HUES6 (cell line): ENCODE measurements around the gene TGFBRAP1.

Source experiments
- H3K27ac ChIP-seq: 2 replicates; pipeline ENCODE4 v1.7.0; 2013; ENCODE audit warnings: low read depth, mild to moderate bottlenecking, low read length, inconsistent platforms
- H3K27me3 ChIP-seq: 2 replicates; pipeline ENCODE4 v1.6.1; 2013; ENCODE audit warnings: low read length; ENCODE audit not compliant: control insufficient read depth, insufficient read depth
- H3K36me3 ChIP-seq: 2 replicates; pipeline ENCODE4 v1.6.1; 2013; ENCODE audit warnings: low read length; ENCODE audit not compliant: control insufficient read depth, insufficient read depth
- H3K4me1 ChIP-seq: 2 replicates; pipeline ENCODE4 v1.6.1; 2013; ENCODE audit warnings: low read length; ENCODE audit not compliant: control insufficient read depth, insufficient read depth
- H3K4me3 ChIP-seq: 2 replicates; pipeline ENCODE4 v1.5.1; 2013; ENCODE audit warnings: low read depth, low read length
- H3K9ac ChIP-seq: one replicate; pipeline ENCODE4 v1.6.1; 2013; ENCODE audit warnings: mild to moderate bottlenecking, low read length
- H3K9me3 ChIP-seq: 2 replicates; pipeline ENCODE4 v1.6.1; 2013; ENCODE audit warnings: low read depth, low read length; ENCODE audit not compliant: control insufficient read depth, insufficient read depth

The TGFBRAP1 gene

GRCh38 chr2:105339414-105339813, 9.9 kb upstream of the TGFBRAP1 start:
- Histone ChIP-seq H3K36me3 (peaks cover 48% of the 10 kb centered on the region), H3K9me3 (no peaks in the 10 kb centered on the region), H3K4me1 (no peaks in the 10 kb centered on the region), H3K4me3 (no peak overlapping the region), H3K27ac (no peak overlapping the region), H3K27me3 (no peaks in the 10 kb centered on the region), H3K9ac (no peak overlapping the region)

- Histone ChIP-seq H3K36me3 (peaks cover 43% of the 10 kb centered on the region), H3K9me3 (no peaks in the 10 kb centered on the region), H3K27me3 (no peaks in the 10 kb centered on the region), H3K4me3 (peak overlapping the region; percentile 87), H3K4me1 (no peaks in the 10 kb centered on the region), H3K9ac (peak overlapping the region; percentile 97), H3K27ac (no peak overlapping the region)
Measured at GRCh38 chr2:105338020-105338385, 8.5 kb upstream of the TGFBRAP1 start.

- no peaks in the 10 kb centered on the region for H3K27me3 ChIP-seq
- H3K9ac ChIP-seq: peak within 1 kb of the TSS; percentile 97
- H3K27ac ChIP-seq: peak within 1 kb of the TSS; percentile 99
- H3K36me3 ChIP-seq: peaks cover 37% of the 10 kb centered on the region
- H3K9me3 ChIP-seq: no peaks in the 10 kb centered on the region
- H3K4me1 ChIP-seq: no peaks in the 10 kb centered on the region
- H3K4me3 ChIP-seq: peak within 1 kb of the TSS; percentile 87
Measured at GRCh38 chr2:105337122-105338019, 7.8 kb upstream of the TGFBRAP1 start, which contains the start of gene C2orf49. Gene C2orf49 (plus strand): TSS chr2:105337540. CDS start chr2:105337588, 48 bp downstream.

- H3K36me3 ChIP-seq: peaks cover 31% of the 10 kb centered on the region
- no peaks in the 10 kb centered on the region for H3K4me1 ChIP-seq
- no peaks in the 10 kb centered on the region for H3K9me3 ChIP-seq
- peak overlapping the region; percentile 87 for H3K4me3 ChIP-seq
- peak overlapping the region; percentile 99 for H3K27ac ChIP-seq
- H3K9ac ChIP-seq: peak overlapping the region; percentile 97
- no peaks in the 10 kb centered on the region for H3K27me3 ChIP-seq
Measured at GRCh38 chr2:105336786-105337121, 7.2 kb upstream of the TGFBRAP1 start.

GRCh38 chr2:105335469-105335868, 5.9 kb upstream of the TGFBRAP1 start:
- Histone ChIP-seq H3K4me3 (no peak overlapping the region), H3K9ac (no peak overlapping the region), H3K4me1 (peaks cover under 1% of the 10 kb centered on the region), H3K9me3 (no peaks in the 10 kb centered on the region), H3K27ac (no peak overlapping the region), H3K27me3 (peaks cover 3% of the 10 kb centered on the region; the same call in 1 of the 2 replicates), H3K36me3 (peaks cover 18% of the 10 kb centered on the region)

- Histone ChIP-seq H3K4me3 (no peak overlapping the region), H3K9me3 (no peaks in the 10 kb centered on the region), H3K27me3 (peaks cover 3% of the 10 kb centered on the region; the same call in 1 of the 2 replicates), H3K27ac (no peak overlapping the region), H3K9ac (no peak overlapping the region), H3K4me1 (peaks cover 6% of the 10 kb centered on the region), H3K36me3 (0 out of 2 replicates have a peak, but pooled peaks cover 9% of the 10 kb centered on the region)
Measured at GRCh38 chr2:105334211-105334610, 4.7 kb upstream of the TGFBRAP1 start.

- no peak overlapping the region for H3K9ac ChIP-seq
- no peaks in the 10 kb centered on the region for H3K9me3 ChIP-seq
- H3K36me3 ChIP-seq: 0 out of 2 replicates have a peak, but pooled peaks cover 9% of the 10 kb centered on the region
- H3K4me1 ChIP-seq: peaks cover 7% of the 10 kb centered on the region
- H3K4me3 ChIP-seq: no peak overlapping the region
- H3K27me3 ChIP-seq: peaks cover 3% of the 10 kb centered on the region; the same call in 1 of the 2 replicates
- no peak overlapping the region for H3K27ac ChIP-seq
Measured at GRCh38 chr2:105330681-105331375, 1.3 kb upstream of the TGFBRAP1 start.

GRCh38 chr2:105329197-105329554, 359 bp downstream of the TGFBRAP1 start:
- Histone ChIP-seq H3K4me3 (peak overlapping the region; percentile 82), H3K4me1 (peaks cover 21% of the 10 kb centered on the region), H3K9ac (peak overlapping the region; percentile 64), H3K27me3 (peaks cover 3% of the 10 kb centered on the region; the same call in 1 of the 2 replicates), H3K36me3 (peaks cover 7% of the 10 kb centered on the region; the same call in 1 of the 2 replicates), H3K27ac (no peak overlapping the region), H3K9me3 (no peaks in the 10 kb centered on the region)

GRCh38 chr2:105328281-105329196, 996 bp downstream of the TGFBRAP1 start:
- H3K9me3 ChIP-seq: no peaks in the 10 kb centered on the region
- H3K9ac ChIP-seq: peak overlapping the region; percentile 64
- peak overlapping the region; percentile 82 for H3K4me3 ChIP-seq
- no peak overlapping the region for H3K27ac ChIP-seq
- H3K36me3 ChIP-seq: peaks cover 3% of the 10 kb centered on the region; the same call in 1 of the 2 replicates
- peaks cover 3% of the 10 kb centered on the region; the same call in 1 of the 2 replicates for H3K27me3 ChIP-seq
- H3K4me1 ChIP-seq: peaks cover 21% of the 10 kb centered on the region

- Histone ChIP-seq H3K27me3 (peaks cover 3% of the 10 kb centered on the region; the same call in 1 of the 2 replicates), H3K36me3 (peaks cover 3% of the 10 kb centered on the region; the same call in 1 of the 2 replicates), H3K27ac (no peak overlapping the region), H3K4me3 (no peak overlapping the region), H3K9ac (no peak overlapping the region), H3K9me3 (no peaks in the 10 kb centered on the region), H3K4me1 (peaks cover 21% of the 10 kb centered on the region)
Measured at GRCh38 chr2:105327690-105328089, 1.8 kb downstream of the TGFBRAP1 start.
